Measurements from ENCODE around the gene UBB. TPM values are rescaled to one million over a fixed set of nuclear protein-coding genes. Genes with fewer than 3 reads are reported as not detected.
A peak's percentile ranks its signal among the peaks of the same experiment; 100 is the strongest.

Gene UBB
- total RNA-seq, 3 donors from 2014 or later: 1,560 to 1,757 (median 1,606) TPM

- no peaks in the 10 kb centered on the region for H3K36me3 ChIP-seq (ENCODE audit: low read depth)
- no peak overlapping the region for H3K4me3 ChIP-seq
- TF ChIP-seq, protein P1, sequence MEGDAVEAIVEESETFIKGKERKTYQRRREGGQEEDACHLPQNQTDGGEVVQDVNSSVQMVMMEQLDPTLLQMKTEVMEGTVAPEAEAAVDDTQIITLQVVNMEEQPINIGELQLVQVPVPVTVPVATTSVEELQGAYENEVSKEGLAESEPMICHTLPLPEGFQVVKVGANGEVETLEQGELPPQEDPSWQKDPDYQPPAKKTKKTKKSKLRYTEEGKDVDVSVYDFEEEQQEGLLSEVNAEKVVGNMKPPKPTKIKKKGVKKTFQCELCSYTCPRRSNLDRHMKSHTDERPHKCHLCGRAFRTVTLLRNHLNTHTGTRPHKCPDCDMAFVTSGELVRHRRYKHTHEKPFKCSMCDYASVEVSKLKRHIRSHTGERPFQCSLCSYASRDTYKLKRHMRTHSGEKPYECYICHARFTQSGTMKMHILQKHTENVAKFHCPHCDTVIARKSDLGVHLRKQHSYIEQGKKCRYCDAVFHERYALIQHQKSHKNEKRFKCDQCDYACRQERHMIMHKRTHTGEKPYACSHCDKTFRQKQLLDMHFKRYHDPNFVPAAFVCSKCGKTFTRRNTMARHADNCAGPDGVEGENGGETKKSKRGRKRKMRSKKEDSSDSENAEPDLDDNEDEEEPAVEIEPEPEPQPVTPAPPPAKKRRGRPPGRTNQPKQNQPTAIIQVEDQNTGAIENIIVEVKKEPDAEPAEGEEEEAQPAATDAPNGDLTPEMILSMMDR (IDR thresholded peaks at IDR 0.05): no peak
- intact Hi-C loops (cut with DNase I, micrococcal nuclease): no loop called here
- DNase-seq (peak in 1 of 3 donors; percentile 49), ATAC-seq (no peak)
- H3K9me3 ChIP-seq: no peaks in the 10 kb centered on the region
- peaks cover 31% of the 10 kb centered on the region for H3K4me1 ChIP-seq (ENCODE audit: low read depth)
Measured at GRCh38 chr17:16377941-16378341, 3.0 kb upstream of the UBB start.

- Histone ChIP-seq H3K9me3 (no peaks in the 10 kb centered on the region), H3K4me3 (no peak overlapping the region), H3K4me1 (ENCODE audit: low read depth) (peaks cover 39% of the 10 kb centered on the region), H3K36me3 (ENCODE audit: low read depth) (no peaks in the 10 kb centered on the region)
- intact Hi-C loops (cut with DNase I, micrococcal nuclease): no loop called here
- peak; percentile 63 to 68 (median 66) for DNase-seq
- TF ChIP-seq, protein P1 (IDR thresholded peaks at IDR 0.05): no peak
- peak; percentile 49 for ATAC-seq
Measured at GRCh38 chr17:16378636-16379282, 2.1 kb upstream of the UBB start.

DNA sequence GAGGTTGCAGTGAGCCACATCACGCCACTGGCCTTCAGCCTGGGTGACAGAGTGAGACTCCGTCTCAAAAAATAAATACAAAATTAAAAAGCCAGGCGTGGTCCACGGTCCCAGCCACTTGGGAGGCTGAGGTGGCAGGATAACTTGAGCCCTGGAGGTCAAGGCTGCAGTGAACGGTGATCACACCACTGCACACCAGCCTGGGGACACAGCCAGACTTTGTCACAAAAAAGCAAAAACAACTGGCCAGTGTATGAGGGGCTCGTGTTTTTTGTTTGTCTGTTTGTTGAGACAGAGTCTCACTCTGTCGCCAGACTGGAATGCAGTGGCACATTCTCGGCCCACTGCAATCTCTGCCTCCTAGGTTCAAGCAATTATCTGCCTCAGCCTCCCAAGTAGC, 1.2 kb upstream of the UBB start:
- no peak for ATAC-seq
- Histone ChIP-seq H3K36me3 (ENCODE audit: low read depth) (no peaks in the 10 kb centered on the region), H3K4me1 (ENCODE audit: low read depth) (peaks cover 31% of the 10 kb centered on the region), H3K9me3 (no peaks in the 10 kb centered on the region), H3K4me3 (no peak overlapping the region)
- intact Hi-C loops (cut with DNase I, micrococcal nuclease): no loop called here
- no peak for DNase-seq
- TF ChIP-seq, protein P1 (IDR thresholded peaks at IDR 0.05): no peak

GRCh38 chr17:16381496-16381820, 567 bp downstream of the UBB start:
- intact Hi-C loops (cut with DNase I, micrococcal nuclease): no loop called here
- no peaks in the 10 kb centered on the region for H3K9me3 ChIP-seq
- ATAC-seq: no peak
- no peaks in the 10 kb centered on the region for H3K36me3 ChIP-seq (ENCODE audit: low read depth)
- no peak for DNase-seq
- H3K4me3 ChIP-seq: peak overlapping the region; percentile 56
- peaks cover 29% of the 10 kb centered on the region for H3K4me1 ChIP-seq (ENCODE audit: low read depth)
- TF ChIP-seq, protein P1 (IDR thresholded peaks at IDR 0.05): no peak

DNA sequence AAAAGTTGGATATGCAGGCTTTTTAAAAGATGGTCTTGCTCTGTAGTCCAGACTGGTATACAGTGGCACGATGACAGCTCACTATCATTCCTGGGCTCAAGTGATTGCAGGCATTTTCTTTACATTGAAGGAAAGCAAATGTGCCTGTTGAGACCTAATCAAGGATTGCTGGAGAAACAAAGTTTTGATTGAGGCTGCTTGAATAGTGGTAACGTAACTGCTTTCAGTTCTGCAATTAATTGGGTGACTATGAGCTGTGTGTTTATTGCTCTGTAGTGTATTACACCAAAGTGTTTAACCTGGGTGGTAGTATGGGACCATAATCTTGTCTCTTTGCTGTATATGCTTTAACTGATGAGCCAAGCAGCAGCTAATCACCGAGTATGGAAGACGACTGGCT, 2.3 kb downstream of the UBB start:
- intact Hi-C loops (cut with DNase I, micrococcal nuclease): no loop called here
- ATAC-seq: no peak
- no peak overlapping the region for H3K4me3 ChIP-seq
- H3K9me3 ChIP-seq: no peaks in the 10 kb centered on the region
- DNase-seq: no peak
- peaks cover 23% of the 10 kb centered on the region for H3K4me1 ChIP-seq (ENCODE audit: low read depth)
- TF ChIP-seq, protein P1 (IDR thresholded peaks at IDR 0.05): no peak
- no peaks in the 10 kb centered on the region for H3K36me3 ChIP-seq (ENCODE audit: low read depth)

Data from mucosa of descending colon (tissue), 3 donors.